Natural killer cell (primary cell): ENCODE measurements around the gene ADGRV1. TPM values are rescaled to one million over a fixed set of nuclear protein-coding genes. Genes with fewer than 3 reads are reported as not detected.

Experiments used
- ATAC-seq, 3 donors: fragments of 150-1000 bp in 2 of 3; fragments of 200-7000 bp in 1 of 3; cut with Tn5 transposase; 1 replicate in 1 of 3; 2 replicates in 2 of 3; pipeline ENCODE4 v1.10.0; 2021; ENCODE audit warnings: mild to moderate bottlenecking in 2 of 3, moderate library complexity in 2 of 3
- DNase-seq, 2 donors: peaks; one replicate each; pipeline versions ENCODE4 v3.0.0 to v3.0.0-alpha.2; 2013 to 2021; ENCODE audit warnings: mixed read lengths in 1 of 2
- H3K27ac ChIP-seq: one replicate; pipeline ENCODE4 v1.5.1; 2013; ENCODE audit warnings: mild to moderate bottlenecking, low read length
- H3K27me3 ChIP-seq: one replicate; pipeline ENCODE4 v1.6.1; 2013; ENCODE audit warnings: low read length; ENCODE audit not compliant: control insufficient read depth, insufficient read depth
- H3K36me3 ChIP-seq: one replicate; pipeline ENCODE4 v1.6.1; 2013; ENCODE audit warnings: low read length; ENCODE audit not compliant: control insufficient read depth, insufficient read depth
- H3K4me1 ChIP-seq: one replicate; pipeline ENCODE4 v1.6.1; 2013; ENCODE audit warnings: low read length; ENCODE audit not compliant: control insufficient read depth, insufficient read depth
- H3K4me3 ChIP-seq: one replicate; pipeline ENCODE4 v1.5.1; 2013; ENCODE audit warnings: low read length
- H3K9me3 ChIP-seq: one replicate; pipeline ENCODE4 v1.6.1; 2013; ENCODE audit warnings: low read length; ENCODE audit not compliant: control insufficient read depth, insufficient read depth
- H3K27ac Mint-ChIP-seq, 2 donors: one replicate each; pipeline ENCODE4 v1.8.0; 2022; ENCODE audit warnings: mild to moderate bottlenecking in 2 of 2, mixed read lengths in 2 of 2, moderate library complexity in 1 of 2
- H3K27me3 Mint-ChIP-seq, 2 donors: one replicate each; pipeline ENCODE4 v1.8.0; 2022; ENCODE audit warnings: low read depth in 2 of 2, mixed read lengths in 2 of 2
- H3K36me3 Mint-ChIP-seq: one replicate; pipeline ENCODE4 v1.8.0; 2022; ENCODE audit warnings: mixed read lengths
- H3K4me1 Mint-ChIP-seq, 2 donors: one replicate each; pipeline ENCODE4 v1.8.0; 2022; ENCODE audit warnings: mixed read lengths in 2 of 2
- H3K4me3 Mint-ChIP-seq: one replicate; pipeline ENCODE4 v1.8.0; 2022; ENCODE audit warnings: mild to moderate bottlenecking, moderate library complexity, mixed read lengths
- H3K9me3 Mint-ChIP-seq, 2 donors: one replicate each; pipeline ENCODE4 v1.8.0; 2022; ENCODE audit warnings: mixed read lengths in 2 of 2
- WGBS: methylation state at CpG from one replicate; pipeline ENCODE4 v1.1.7; 2013; ENCODE audit warnings: missing lambda C conversion rate; ENCODE audit not compliant: insufficient coverage; 5-methylcytosine and 5-hydroxymethylcytosine counted together
- intact Hi-C: fragments of 100-400 bp; cut with micrococcal nuclease; formaldehyde crosslinking; loops from one replicate; pipeline ENCODE4 v1.14.2; 2022
- total RNA-seq, 4 donors: library from RNA; stranded (reverse); fragments of 120-200 nt in 1 of 4; gene quantifications; one replicate each; pipeline versions ENCODE4 v1.2.3 to v1.2.4, GENCODE V29; 2013 to 2022
- TF ChIP-seq, protein P1 (sequence below): fragments of 200-600 bp; IDR thresholded peaks from one replicate; pipeline ENCODE4 v1.8.0; 2022; ENCODE audit warnings: antibody characterized with exemption

ADGRV1 gene
- total RNA-seq, 3 donors from 2014 or later (not counting 1 experiment from before 2014, with no cell fraction given) = 0.50 to 0.71 TPM; not detected in 1

GRCh38 chr5:90894866-90895420 lies 336.3 kb downstream of the ADGRV1 start:
- Histone ChIP-seq H3K4me3 (no peak overlapping the region), H3K4me1 (no peaks in the 10 kb centered on the region), H3K36me3 (no peaks in the 10 kb centered on the region), H3K27me3 (no peaks in the 10 kb centered on the region), H3K9me3 (no peaks in the 10 kb centered on the region), H3K27ac (no peak overlapping the region)
- TF ChIP-seq, protein P1, sequence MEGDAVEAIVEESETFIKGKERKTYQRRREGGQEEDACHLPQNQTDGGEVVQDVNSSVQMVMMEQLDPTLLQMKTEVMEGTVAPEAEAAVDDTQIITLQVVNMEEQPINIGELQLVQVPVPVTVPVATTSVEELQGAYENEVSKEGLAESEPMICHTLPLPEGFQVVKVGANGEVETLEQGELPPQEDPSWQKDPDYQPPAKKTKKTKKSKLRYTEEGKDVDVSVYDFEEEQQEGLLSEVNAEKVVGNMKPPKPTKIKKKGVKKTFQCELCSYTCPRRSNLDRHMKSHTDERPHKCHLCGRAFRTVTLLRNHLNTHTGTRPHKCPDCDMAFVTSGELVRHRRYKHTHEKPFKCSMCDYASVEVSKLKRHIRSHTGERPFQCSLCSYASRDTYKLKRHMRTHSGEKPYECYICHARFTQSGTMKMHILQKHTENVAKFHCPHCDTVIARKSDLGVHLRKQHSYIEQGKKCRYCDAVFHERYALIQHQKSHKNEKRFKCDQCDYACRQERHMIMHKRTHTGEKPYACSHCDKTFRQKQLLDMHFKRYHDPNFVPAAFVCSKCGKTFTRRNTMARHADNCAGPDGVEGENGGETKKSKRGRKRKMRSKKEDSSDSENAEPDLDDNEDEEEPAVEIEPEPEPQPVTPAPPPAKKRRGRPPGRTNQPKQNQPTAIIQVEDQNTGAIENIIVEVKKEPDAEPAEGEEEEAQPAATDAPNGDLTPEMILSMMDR = no peak
- Mint-ChIP-seq H3K4me3 (no peak overlapping the region), H3K36me3 (no peaks in the 10 kb centered on the region), H3K27me3 (peaks cover 0 to 4% of the 10 kb centered on the region in 2 donors), H3K27ac (no peak overlapping the region), H3K9me3 (no peaks in the 10 kb centered on the region), H3K4me1 (no peaks in the 10 kb centered on the region)
- no peak for ATAC-seq
- intact Hi-C loops = no loop called here
- WGBS = 84% methylated on average over 2 of the region's 2 CpGs
- DNase-seq = no peak

- no peak overlapping the region for H3K27ac ChIP-seq
- H3K4me1 ChIP-seq = no peaks in the 10 kb centered on the region
- no peaks in the 10 kb centered on the region for H3K27me3 ChIP-seq
- no peak overlapping the region for H3K4me3 Mint-ChIP-seq
- H3K9me3 ChIP-seq = no peaks in the 10 kb centered on the region
- H3K27ac Mint-ChIP-seq = no peak overlapping the region
- no peaks in the 10 kb centered on the region for H3K9me3 Mint-ChIP-seq
- WGBS = 82% methylated on average over 1 of the region's 2 CpGs
- ATAC-seq (no peak), DNase-seq (no peak)
- H3K4me3 ChIP-seq = no peak overlapping the region
- no peaks in the 10 kb centered on the region for H3K4me1 Mint-ChIP-seq
- no peaks in the 10 kb centered on the region for H3K36me3 Mint-ChIP-seq
- TF ChIP-seq, protein P1 = no peak
- intact Hi-C loops = no loop called here
- peaks cover 3 to 8% of the 10 kb centered on the region in 2 donors for H3K27me3 Mint-ChIP-seq
- no peaks in the 10 kb centered on the region for H3K36me3 ChIP-seq
Measured at GRCh38 chr5:90897618-90898017, 339.0 kb downstream of the ADGRV1 start.

DNA sequence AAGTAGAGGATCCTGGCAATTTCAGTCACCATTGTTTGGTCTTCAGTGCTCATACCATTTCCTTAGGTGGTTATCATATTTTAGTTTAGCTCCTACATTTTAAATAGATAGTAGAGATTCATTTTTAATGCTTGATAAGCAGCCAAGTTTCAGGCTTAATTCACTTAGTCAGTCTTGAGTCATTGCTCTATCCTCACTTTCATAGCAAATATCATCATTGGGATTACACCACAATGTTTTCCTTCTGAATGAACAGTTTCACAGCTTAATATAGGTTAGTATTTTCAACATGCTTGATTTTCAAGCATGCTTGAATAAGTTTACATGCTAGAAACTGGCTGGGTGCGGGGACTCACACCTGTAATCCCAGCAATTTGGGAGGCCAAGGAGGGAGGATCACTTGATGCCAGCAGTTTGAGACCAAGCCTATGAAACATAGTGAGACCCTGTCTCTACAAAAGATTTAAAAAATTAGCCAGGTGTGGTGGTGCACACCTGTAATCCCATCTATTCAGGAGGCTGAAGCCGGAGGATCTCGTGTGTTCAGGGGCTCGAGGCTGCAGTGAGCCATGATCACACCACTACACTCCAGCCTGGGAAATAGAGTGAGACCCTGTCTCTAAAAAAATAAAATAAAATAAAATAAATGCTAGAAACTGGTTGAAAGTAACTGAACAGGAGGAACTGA lies 339.9 kb downstream of the ADGRV1 start:
- Histone ChIP-seq H3K4me3 (no peak overlapping the region), H3K9me3 (no peaks in the 10 kb centered on the region), H3K27ac (no peak overlapping the region), H3K36me3 (no peaks in the 10 kb centered on the region), H3K4me1 (no peaks in the 10 kb centered on the region), H3K27me3 (no peaks in the 10 kb centered on the region)
- H3K4me3 Mint-ChIP-seq = no peak overlapping the region
- H3K36me3 Mint-ChIP-seq = no peaks in the 10 kb centered on the region
- intact Hi-C loops = no loop called here
- no peaks in the 10 kb centered on the region for H3K4me1 Mint-ChIP-seq
- WGBS = 99% methylated on average over 3 of the region's 4 CpGs
- DNase-seq = no peak
- H3K9me3 Mint-ChIP-seq = no peaks in the 10 kb centered on the region
- no peak for ATAC-seq
- TF ChIP-seq, protein P1 = no peak
- peaks cover 3 to 8% of the 10 kb centered on the region in 2 donors for H3K27me3 Mint-ChIP-seq
- H3K27ac Mint-ChIP-seq = no peak overlapping the region
